Urinary bladder (tissue), 4 donors: ENCODE results near the gene ZNF10. TPM values are rescaled to one million over a fixed set of nuclear protein-coding genes. Genes with fewer than 3 reads are reported as not detected.

Experiments
- DNase-seq: peaks from one replicate; pipeline ENCODE4 v3.0.0-alpha.2; 2015; ENCODE audit errors: extremely low spot score
- H3K27ac ChIP-seq: one replicate; pipeline ENCODE4 v1.5.1; 2013; ENCODE audit warnings: low read depth, mild to moderate bottlenecking, moderate library complexity
- H3K36me3 ChIP-seq: one replicate; pipeline ENCODE4 v1.6.1; 2013; ENCODE audit warnings: mild to moderate bottlenecking, moderate library complexity; ENCODE audit not compliant: insufficient read depth
- H3K4me1 ChIP-seq: one replicate; pipeline ENCODE4 v1.6.1; 2013; ENCODE audit warnings: mild to moderate bottlenecking, moderate library complexity; ENCODE audit not compliant: insufficient read depth
- H3K4me3 ChIP-seq: one replicate; pipeline ENCODE4 v1.5.1; 2013; ENCODE audit warnings: low read depth, low read length
- WGBS: extraction: QIAGEN DNeasy Blood & Tissue Kit; methylation state at CpG from one replicate; pipeline ENCODE4 v1.1.7; 2013; 5-methylcytosine and 5-hydroxymethylcytosine counted together
- polyA plus RNA-seq: library from polyadenylated mRNA; stranded (reverse); fragments of 200-250 nt; gene quantifications from one replicate; pipeline ENCODE4 v1.2.3, GENCODE V29; 2013
- total RNA-seq: library from RNA; depleted of rRNA; stranded (reverse); fragments of >200 nt; gene quantifications from one replicate; pipeline ENCODE4 v1.2.3, GENCODE V29; 2014
- donor health status: healthy with polysubstance abuse.
- donor health status: healthy.

Gene ZNF10
- total and polyA plus RNA-seq, 2 donors = 10.8 to 18.3 TPM

DNA sequence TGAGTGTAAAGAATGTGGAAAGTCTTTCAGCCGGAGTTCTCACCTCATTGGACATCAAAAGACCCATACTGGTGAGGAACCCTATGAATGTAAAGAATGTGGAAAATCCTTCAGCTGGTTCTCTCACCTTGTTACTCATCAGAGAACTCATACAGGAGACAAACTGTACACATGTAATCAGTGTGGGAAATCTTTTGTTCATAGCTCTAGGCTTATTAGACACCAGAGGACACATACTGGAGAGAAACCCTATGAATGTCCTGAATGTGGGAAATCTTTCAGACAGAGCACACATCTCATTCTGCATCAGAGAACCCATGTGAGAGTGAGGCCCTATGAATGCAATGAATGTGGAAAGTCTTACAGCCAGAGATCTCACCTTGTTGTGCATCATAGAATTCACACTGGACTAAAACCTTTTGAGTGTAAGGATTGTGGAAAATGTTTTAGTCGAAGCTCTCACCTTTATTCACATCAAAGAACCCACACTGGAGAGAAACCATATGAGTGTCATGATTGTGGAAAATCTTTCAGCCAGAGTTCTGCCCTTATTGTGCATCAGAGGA, 25.8 kb downstream of the ZNF10 start:
- WGBS = 99% methylated on average over 2 of the region's 2 CpGs
- H3K36me3 ChIP-seq = peaks cover 36% of the 10 kb centered on the region
- no peak overlapping the region for H3K4me3 ChIP-seq
- H3K4me1 ChIP-seq = no peaks in the 10 kb centered on the region
- no peak for DNase-seq
- no peak overlapping the region for H3K27ac ChIP-seq

DNA sequence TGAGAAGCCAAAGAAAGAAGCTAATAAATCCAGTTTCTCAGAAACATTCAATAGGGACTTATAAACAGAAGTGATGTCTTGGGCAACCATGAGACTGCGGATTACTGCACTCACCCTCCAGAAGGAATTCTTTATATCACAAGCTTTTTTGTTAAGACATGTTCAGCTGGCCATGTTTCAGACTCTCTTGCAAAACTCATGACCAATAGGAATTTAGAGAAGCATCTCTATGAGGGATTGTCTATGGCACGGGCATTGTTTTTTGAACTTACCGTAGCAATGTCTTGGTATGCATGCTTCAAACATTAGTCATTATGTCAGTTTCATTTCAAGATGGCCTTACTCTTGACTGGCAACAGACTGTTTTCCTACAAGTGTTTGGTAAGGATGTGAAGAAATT, 35.3 kb downstream of the ZNF10 start:
- no peak overlapping the region for H3K4me3 ChIP-seq
- no peak overlapping the region for H3K27ac ChIP-seq
- 91% methylated on average over 3 of the region's 3 CpGs for WGBS
- no peaks in the 10 kb centered on the region for H3K36me3 ChIP-seq
- H3K4me1 ChIP-seq = no peaks in the 10 kb centered on the region
- DNase-seq = no peak

GRCh38 chr12:133172491-133172890, 42.1 kb downstream of the ZNF10 start:
- no peak overlapping the region for H3K27ac ChIP-seq
- DNase-seq = no peak
- no peak overlapping the region for H3K4me3 ChIP-seq
- no peaks in the 10 kb centered on the region for H3K36me3 ChIP-seq
- no peaks in the 10 kb centered on the region for H3K4me1 ChIP-seq
- WGBS = 85% methylated on average over 1 of the region's 1 CpG

- Histone ChIP-seq H3K4me1 (no peaks in the 10 kb centered on the region), H3K27ac (no peak overlapping the region), H3K36me3 (no peaks in the 10 kb centered on the region), H3K4me3 (no peak overlapping the region)
- no peak for DNase-seq
- 69% methylated on average over 1 of the region's 1 CpG for WGBS
Measured at GRCh38 chr12:133174901-133175300, 44.5 kb downstream of the ZNF10 start.

GRCh38 chr12:133180669-133181068, 50.2 kb downstream of the ZNF10 start:
- Histone ChIP-seq H3K36me3 (no peaks in the 10 kb centered on the region), H3K4me3 (no peak overlapping the region), H3K27ac (no peak overlapping the region), H3K4me1 (no peaks in the 10 kb centered on the region)
- WGBS = 98% methylated on average over 8 of the region's 8 CpGs
- no peak for DNase-seq

DNA sequence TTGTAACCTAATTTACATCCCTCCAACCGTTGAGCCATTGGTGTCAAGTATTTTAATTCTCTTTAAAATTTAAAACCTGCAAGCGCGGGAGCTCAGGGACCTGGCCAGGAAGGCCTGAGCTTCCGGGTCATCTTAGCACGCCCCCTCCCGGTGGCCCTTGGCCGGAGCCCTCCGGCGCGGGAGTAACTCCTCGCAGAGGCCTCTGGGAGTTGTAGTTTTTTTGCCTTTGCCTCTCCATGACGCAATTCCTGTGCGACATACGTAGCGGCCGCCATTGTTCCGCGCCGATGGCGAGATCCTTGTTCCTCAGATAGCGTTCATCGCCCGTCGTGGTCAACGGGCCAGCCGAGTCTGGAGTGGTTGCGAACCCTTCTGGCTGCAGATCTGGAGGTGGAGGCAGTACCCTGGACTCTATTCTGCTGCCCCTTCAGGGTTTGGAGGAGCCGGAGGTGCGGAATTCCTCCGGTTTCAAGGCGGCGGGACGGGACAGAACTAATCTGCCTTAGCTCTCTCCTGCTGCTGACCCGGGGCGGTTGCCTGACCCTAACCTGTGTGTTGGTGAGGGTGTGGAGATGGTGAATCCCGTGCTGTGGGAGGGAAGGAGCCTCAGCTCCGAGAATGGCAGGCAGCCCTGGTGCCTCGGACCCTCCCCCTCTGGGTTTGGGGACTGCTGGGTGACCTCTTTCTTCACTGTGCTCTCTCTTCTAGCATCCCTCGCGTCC, 51.0 kb downstream of the ZNF10 start, which contains the start of gene ZNF268:
Gene ZNF268 (plus strand): TSS at position 258 of the 722 bp plus-strand sequence. CDS start 503 bp downstream, outside the sequence.
- H3K4me3 ChIP-seq = peak within 1 kb of the TSS; percentile 65
- H3K4me1 ChIP-seq = no peaks in the 10 kb centered on the region
- peaks cover 4% of the 10 kb centered on the region for H3K36me3 ChIP-seq
- WGBS = 1% methylated on average over 40 of the region's 40 CpGs
- DNase-seq = peak; percentile 79
- H3K27ac ChIP-seq = no peak within 1 kb of the TSS

GRCh38 chr12:133190176-133190575, 59.7 kb downstream of the ZNF10 start:
- WGBS = 97% methylated on average over 2 of the region's 2 CpGs
- Histone ChIP-seq H3K4me3 (no peak overlapping the region), H3K36me3 (peaks cover 61% of the 10 kb centered on the region), H3K4me1 (no peaks in the 10 kb centered on the region), H3K27ac (no peak overlapping the region)
- DNase-seq = no peak

DNA sequence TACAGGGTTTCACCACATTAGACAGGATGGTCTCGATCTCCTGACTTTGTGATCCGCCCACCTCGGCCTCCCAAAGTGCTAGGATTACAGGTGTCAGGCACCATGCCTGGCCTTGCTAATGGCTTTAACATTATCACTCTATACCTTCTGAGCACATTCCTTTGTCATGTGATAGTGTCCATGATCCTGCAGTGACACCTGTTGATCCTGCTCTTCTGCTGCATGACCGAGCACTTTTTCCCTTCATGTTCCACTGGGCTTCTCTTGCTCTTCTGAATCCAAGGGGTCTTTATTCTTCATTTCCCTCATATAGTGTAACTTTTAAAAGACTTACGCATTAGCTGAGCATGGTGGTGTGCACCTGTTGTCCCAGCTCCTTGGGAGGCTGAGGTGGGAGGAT, 62.4 kb downstream of the ZNF10 start:
- Histone ChIP-seq H3K4me1 (no peaks in the 10 kb centered on the region), H3K27ac (no peak overlapping the region), H3K36me3 (peaks cover 59% of the 10 kb centered on the region), H3K4me3 (no peak overlapping the region)
- over 99% methylated on average over 5 of the region's 5 CpGs for WGBS
- DNase-seq = no peak

- no peak for DNase-seq
- H3K27ac ChIP-seq = no peak overlapping the region
- peaks cover 10% of the 10 kb centered on the region for H3K36me3 ChIP-seq
- WGBS = 46% methylated on average over 2 of the region's 2 CpGs
- H3K4me1 ChIP-seq = no peaks in the 10 kb centered on the region
- no peak overlapping the region for H3K4me3 ChIP-seq
Measured at GRCh38 chr12:133201888-133202287, 71.5 kb downstream of the ZNF10 start.

DNA sequence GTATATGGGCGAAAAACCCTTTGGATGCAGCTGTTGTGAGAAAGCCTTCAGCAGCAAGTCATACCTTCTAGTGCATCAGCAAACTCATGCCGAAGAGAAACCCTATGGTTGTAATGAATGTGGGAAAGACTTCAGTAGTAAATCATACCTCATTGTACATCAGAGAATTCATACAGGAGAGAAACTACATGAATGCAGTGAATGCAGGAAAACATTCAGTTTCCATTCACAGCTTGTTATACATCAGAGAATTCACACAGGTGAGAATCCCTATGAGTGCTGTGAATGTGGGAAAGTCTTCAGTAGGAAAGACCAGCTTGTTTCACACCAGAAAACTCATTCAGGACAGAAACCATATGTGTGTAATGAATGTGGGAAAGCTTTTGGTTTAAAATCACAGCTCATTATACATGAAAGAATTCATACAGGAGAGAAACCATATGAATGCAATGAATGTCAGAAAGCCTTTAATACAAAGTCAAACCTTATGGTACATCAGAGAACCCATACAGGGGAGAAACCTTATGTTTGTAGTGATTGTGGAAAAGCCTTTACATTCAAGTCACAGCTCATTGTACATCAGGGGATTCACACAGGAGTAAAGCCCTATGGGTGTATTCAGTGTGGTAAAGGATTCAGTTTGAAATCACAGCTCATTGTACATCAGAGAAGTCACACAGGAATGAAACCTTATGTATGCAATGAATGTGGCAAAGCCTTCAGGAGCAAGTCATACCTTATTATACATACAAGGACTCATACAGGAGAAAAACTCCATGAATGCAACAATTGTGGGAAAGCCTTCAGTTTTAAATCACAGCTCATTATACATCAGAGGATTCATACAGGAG, 72.3 kb downstream of the ZNF10 start:
- no peak overlapping the region for H3K4me3 ChIP-seq
- no peak for DNase-seq
- WGBS = 95% methylated on average over 2 of the region's 2 CpGs
- no peaks in the 10 kb centered on the region for H3K4me1 ChIP-seq
- H3K27ac ChIP-seq = no peak overlapping the region
- peaks cover 10% of the 10 kb centered on the region for H3K36me3 ChIP-seq

GRCh38 chr12:133203344-133204263, 73.2 kb downstream of the ZNF10 start:
- no peak for DNase-seq
- peaks cover 10% of the 10 kb centered on the region for H3K36me3 ChIP-seq
- H3K27ac ChIP-seq = no peak overlapping the region
- no peak overlapping the region for H3K4me3 ChIP-seq
- no peaks in the 10 kb centered on the region for H3K4me1 ChIP-seq
- 99% methylated on average over 7 of the region's 7 CpGs for WGBS

DNA sequence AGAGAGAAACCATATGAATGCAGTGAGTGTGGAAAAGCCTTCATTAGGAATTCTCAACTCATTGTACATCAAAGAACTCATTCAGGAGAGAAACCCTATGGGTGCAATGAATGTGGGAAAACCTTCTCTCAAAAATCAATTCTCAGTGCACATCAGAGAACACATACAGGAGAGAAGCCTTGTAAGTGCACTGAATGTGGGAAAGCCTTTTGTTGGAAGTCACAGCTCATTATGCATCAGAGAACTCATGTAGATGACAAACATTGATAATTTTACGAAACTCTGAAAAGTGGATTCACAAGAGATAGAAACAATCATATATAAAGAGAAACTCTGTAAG, 73.8 kb downstream of the ZNF10 start:
- H3K4me1 ChIP-seq = no peaks in the 10 kb centered on the region
- peaks cover 10% of the 10 kb centered on the region for H3K36me3 ChIP-seq
- no peak overlapping the region for H3K27ac ChIP-seq
- DNase-seq = no peak
- WGBS = 100% methylated on average over 1 of the region's 1 CpG
- no peak overlapping the region for H3K4me3 ChIP-seq

DNA sequence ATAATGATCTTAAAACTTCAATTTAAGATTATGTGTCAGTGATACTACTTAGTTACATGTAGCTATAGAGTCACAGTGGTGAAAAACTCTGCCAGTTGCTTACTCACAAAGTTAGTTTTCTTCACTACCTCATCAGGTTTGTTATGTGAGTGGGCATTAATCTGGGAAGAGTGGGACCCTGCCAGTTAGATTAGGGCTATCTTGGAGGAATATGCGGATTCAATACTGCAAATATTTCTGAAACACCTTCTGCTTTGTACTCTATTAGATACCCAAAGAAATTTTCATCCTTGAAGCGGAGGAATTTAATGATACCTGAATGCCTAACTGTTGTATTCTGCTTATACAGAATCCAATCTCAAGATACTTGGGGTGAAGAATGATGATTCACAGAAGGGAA, 76.0 kb downstream of the ZNF10 start:
- Histone ChIP-seq H3K4me1 (no peaks in the 10 kb centered on the region), H3K36me3 (peaks cover 10% of the 10 kb centered on the region), H3K4me3 (no peak overlapping the region), H3K27ac (no peak overlapping the region)
- DNase-seq = no peak
- WGBS = 98% methylated on average over 2 of the region's 2 CpGs
